ENCODE data around the gene CEP85. TPM values are rescaled to one million over a fixed set of nuclear protein-coding genes. Genes with fewer than 3 reads are reported as not detected.

CEP85 gene
- total and polyA plus RNA-seq, 2 of the 13 experiments (the other 11 are each of a cell fraction or from before 2014, with no cell fraction given), result 16.1 to 26.7 TPM

- no peaks in the 10 kb centered on the region for H3K79me2 ChIP-seq (ENCODE audit: insufficient read depth, low read length)
- no peaks in the 10 kb centered on the region for H3K9me3 ChIP-seq (ENCODE audit: low read length)
- H3K4me3 ChIP-seq (replicated peaks in 1 of 3; ENCODE audit: insufficient read depth in 1 of 3, low read depth in 2 of 3, low read length in 3 of 3), result no peak overlapping the region
- no peak for FAIRE-seq
- no peaks in the 10 kb centered on the region for H3K27me3 ChIP-seq (ENCODE audit: control insufficient read depth in 1 of 2, insufficient read depth in 2 of 2, low read length in 2 of 2)
- no TSS peak for BruUV-seq (replicated peaks)
- no peak overlapping the region for H3K27ac ChIP-seq (ENCODE audit: extremely low read length, insufficient read depth, low read length)
- H4K20me1 ChIP-seq (ENCODE audit: insufficient read depth, low read length), result no peaks in the 10 kb centered on the region
- no peak for DNase-seq (ENCODE audit: low spot score)
- H3K36me3 ChIP-seq (replicated peaks in 1 of 2; ENCODE audit: control insufficient read depth in 1 of 2, insufficient read depth in 2 of 2, low read length in 2 of 2), result peaks cover 20 to 74% of the 10 kb centered on the region in 2 experiments
- CTCF ChIA-PET (ENCODE audit: low intra/inter-chr PET ratio, low total read pairs), result no interaction called here
- in situ Hi-C loops (cut with HindIII; ENCODE audit: extremely low pct_ligation_motif_present, low pct_unique_long_range_greater_than_20kb), result no loop called here
- TF ChIP-seq NONO (IDR thresholded peaks at IDR 0.05) (no peak), NONO (CRISPR knock-in tag; conservative IDR thresholded peaks at IDR 0.05) (no peak), ZKSCAN8 (CRISPR knock-in tag; IDR thresholded peaks at IDR 0.05; ENCODE audit: borderline replicate concordance) (no peak), ZNF260 (CRISPR knock-in tag; IDR thresholded peaks at IDR 0.05; ENCODE audit: borderline replicate concordance, low read depth) (no peak), ZNF253 (CRISPR knock-in tag; IDR thresholded peaks at IDR 0.05; ENCODE audit: borderline replicate concordance) (no peak), MTA3 (CRISPR knock-in tag; IDR thresholded peaks at IDR 0.05) (no peak)
- TF ChIP-seq, protein P1, sequence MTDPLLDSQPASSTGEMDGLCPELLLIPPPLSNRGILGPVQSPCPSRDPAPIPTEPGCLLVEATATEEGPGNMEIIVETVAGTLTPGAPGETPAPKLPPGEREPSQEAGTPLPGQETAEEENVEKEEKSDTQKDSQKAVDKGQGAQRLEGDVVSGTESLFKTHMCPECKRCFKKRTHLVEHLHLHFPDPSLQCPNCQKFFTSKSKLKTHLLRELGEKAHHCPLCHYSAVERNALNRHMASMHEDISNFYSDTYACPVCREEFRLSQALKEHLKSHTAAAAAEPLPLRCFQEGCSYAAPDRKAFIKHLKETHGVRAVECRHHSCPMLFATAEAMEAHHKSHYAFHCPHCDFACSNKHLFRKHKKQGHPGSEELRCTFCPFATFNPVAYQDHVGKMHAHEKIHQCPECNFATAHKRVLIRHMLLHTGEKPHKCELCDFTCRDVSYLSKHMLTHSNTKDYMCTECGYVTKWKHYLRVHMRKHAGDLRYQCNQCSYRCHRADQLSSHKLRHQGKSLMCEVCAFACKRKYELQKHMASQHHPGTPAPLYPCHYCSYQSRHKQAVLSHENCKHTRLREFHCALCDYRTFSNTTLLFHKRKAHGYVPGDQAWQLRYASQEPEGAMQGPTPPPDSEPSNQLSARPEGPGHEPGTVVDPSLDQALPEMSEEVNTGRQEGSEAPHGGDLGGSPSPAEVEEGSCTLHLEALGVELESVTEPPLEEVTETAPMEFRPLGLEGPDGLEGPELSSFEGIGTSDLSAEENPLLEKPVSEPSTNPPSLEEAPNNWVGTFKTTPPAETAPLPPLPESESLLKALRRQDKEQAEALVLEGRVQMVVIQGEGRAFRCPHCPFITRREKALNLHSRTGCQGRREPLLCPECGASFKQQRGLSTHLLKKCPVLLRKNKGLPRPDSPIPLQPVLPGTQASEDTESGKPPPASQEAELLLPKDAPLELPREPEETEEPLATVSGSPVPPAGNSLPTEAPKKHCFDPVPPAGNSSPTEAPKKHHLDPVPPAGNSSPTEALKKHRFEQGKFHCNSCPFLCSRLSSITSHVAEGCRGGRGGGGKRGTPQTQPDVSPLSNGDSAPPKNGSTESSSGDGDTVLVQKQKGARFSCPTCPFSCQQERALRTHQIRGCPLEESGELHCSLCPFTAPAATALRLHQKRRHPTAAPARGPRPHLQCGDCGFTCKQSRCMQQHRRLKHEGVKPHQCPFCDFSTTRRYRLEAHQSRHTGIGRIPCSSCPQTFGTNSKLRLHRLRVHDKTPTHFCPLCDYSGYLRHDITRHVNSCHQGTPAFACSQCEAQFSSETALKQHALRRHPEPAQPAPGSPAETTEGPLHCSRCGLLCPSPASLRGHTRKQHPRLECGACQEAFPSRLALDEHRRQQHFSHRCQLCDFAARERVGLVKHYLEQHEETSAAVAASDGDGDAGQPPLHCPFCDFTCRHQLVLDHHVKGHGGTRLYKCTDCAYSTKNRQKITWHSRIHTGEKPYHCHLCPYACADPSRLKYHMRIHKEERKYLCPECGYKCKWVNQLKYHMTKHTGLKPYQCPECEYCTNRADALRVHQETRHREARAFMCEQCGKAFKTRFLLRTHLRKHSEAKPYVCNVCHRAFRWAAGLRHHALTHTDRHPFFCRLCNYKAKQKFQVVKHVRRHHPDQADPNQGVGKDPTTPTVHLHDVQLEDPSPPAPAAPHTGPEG (CRISPR knock-in tag; IDR thresholded peaks at IDR 0.05), result no peak
- H3K9ac ChIP-seq (ENCODE audit: insufficient read depth, low read depth, low read length), result no peak overlapping the region
- H2AFZ ChIP-seq (ENCODE audit: low read length), result no peak overlapping the region
- intact Hi-C loops (cut with micrococcal nuclease; ENCODE audit: unreplicated experiment), result no loop called here
- H3K4me2 ChIP-seq (ENCODE audit: low read depth, low read length), result no peak overlapping the region
- 85% methylated on average over 2 of the region's 2 CpGs for WGBS (ENCODE audit: low lambda C conversion rate)
- no peak for ATAC-seq
- no peaks in the 10 kb centered on the region for H3K4me1 ChIP-seq (ENCODE audit: insufficient read depth, low read length)
- POLR2A ChIA-PET, result no interaction called here
Measured at GRCh38 chr1:26259005-26259404, 25.0 kb downstream of the CEP85 start.

Data from HepG2 (cell line).